T-cell (primary cell): ENCODE results near the gene PLAAT5. TPM values are rescaled to one million over a fixed set of nuclear protein-coding genes. Genes with fewer than 3 reads are reported as not detected.

Source experiments
- ATAC-seq, 4 experiments: fragments of 200-7000 bp in 3 of 4; fragments of 150-1000 bp in 1 of 4; cut with Tn5 transposase; replicated peaks in 1 of 4; 1 replicate in 3 of 4; 2 replicates in 1 of 4; pipeline ENCODE4 v1.10.0; 2021; ENCODE audit warnings: moderate library complexity in 3 of 4, mild to moderate bottlenecking in 2 of 4, moderate number of reproducible peaks in 1 of 4
- CTCF ChIA-PET, 2 donors: fragments of 300-600 bp; sonication (Branson Sonifier 250); formaldehyde crosslinking; loops; one replicate each; lab custom pipeline; 2022; ENCODE audit warnings: antibody characterized with exemption in 2 of 2; lab: Charles Lee
- POLR2A ChIA-PET, 2 donors: fragments of 300-600 bp; sonication (Branson Sonifier 250); formaldehyde crosslinking; loops; one replicate each; lab custom pipeline; 2022; ENCODE audit warnings: antibody characterized with exemption in 2 of 2; lab: Charles Lee
- DNase-seq, 35 experiments: peaks; one replicate each; pipeline versions ENCODE4 v3.0.0 to v3.0.0-alpha.2; 2013 to 2023
- H3K27ac ChIP-seq: one replicate; pipeline ENCODE4 v1.5.1; 2013; ENCODE audit warnings: low read length
- H3K27me3 ChIP-seq, 2 experiments: replicated peaks in 1 of 2; 1 replicate in 1 of 2; 2 replicates in 1 of 2; pipeline versions ENCODE4 v1.6.1 to v1.7.0; 2013; ENCODE audit warnings: low read length in 1 of 2, mixed read lengths in 1 of 2; ENCODE audit not compliant: control insufficient read depth in 2 of 2, insufficient read depth in 2 of 2; ENCODE audit errors: extremely low read depth in 1 of 2
- H3K36me3 ChIP-seq, 2 donors: 1 replicate in 1 of 2; 2 replicates in 1 of 2; pipeline versions ENCODE4 v1.6.1 to v1.7.0; 2013; ENCODE audit warnings: low read length in 1 of 2; ENCODE audit not compliant: control insufficient read depth in 2 of 2, insufficient read depth in 1 of 2; ENCODE audit errors: extremely low read depth in 1 of 2
- H3K4me1 ChIP-seq, 2 experiments: 1 replicate in 1 of 2; 2 replicates in 1 of 2; pipeline versions ENCODE4 v1.6.1 to v1.7.0; 2013; ENCODE audit warnings: low read length in 2 of 2, mixed read lengths in 1 of 2; ENCODE audit not compliant: insufficient read depth in 2 of 2, control insufficient read depth in 1 of 2; ENCODE audit errors: extremely low read depth in 1 of 2
- H3K4me3 ChIP-seq, 2 donors: 1 replicate in 1 of 2; 2 replicates in 1 of 2; pipeline versions ENCODE4 v1.5.1 to v1.7.0; 2013; ENCODE audit warnings: mild to moderate bottlenecking in 2 of 2, low read length in 1 of 2, moderate library complexity in 1 of 2; ENCODE audit not compliant: control insufficient read depth in 1 of 2; ENCODE audit errors: extremely low read depth in 1 of 2
- H3K9me3 ChIP-seq: 2 replicates; pipeline ENCODE4 v1.7.0; 2013
- H3K27ac Mint-ChIP-seq, 2 donors: one replicate each; pipeline ENCODE4 v1.8.0; 2020 to 2021; ENCODE audit warnings: mild to moderate bottlenecking in 2 of 2, mixed read lengths in 2 of 2
- H3K27me3 Mint-ChIP-seq, 2 donors: one replicate each; pipeline ENCODE4 v1.8.0; 2021 to 2022; ENCODE audit warnings: mixed read lengths in 2 of 2
- H3K36me3 Mint-ChIP-seq: one replicate; pipeline ENCODE4 v1.8.0; 2021; ENCODE audit warnings: mixed read lengths
- H3K4me1 Mint-ChIP-seq, 3 donors: one replicate each; pipeline ENCODE4 v1.8.0; 2020 to 2022; ENCODE audit warnings: mixed read lengths in 3 of 3, mild to moderate bottlenecking in 1 of 3
- H3K4me3 Mint-ChIP-seq, 3 donors: one replicate each; pipeline ENCODE4 v1.8.0; 2020 to 2022; ENCODE audit warnings: mild to moderate bottlenecking in 3 of 3, mixed read lengths in 3 of 3, moderate library complexity in 3 of 3
- H3K9me3 Mint-ChIP-seq, 3 donors: one replicate each; pipeline ENCODE4 v1.8.0; 2020 to 2022; ENCODE audit warnings: mixed read lengths in 3 of 3
- WGBS: methylation state at CpG from one replicate; pipeline ENCODE4 v1.1.5; 2013; ENCODE audit warnings: missing lambda C conversion rate; ENCODE audit not compliant: insufficient coverage; 5-methylcytosine and 5-hydroxymethylcytosine counted together
- total RNA-seq, 35 experiments: library from RNA in 6 of 35; stranded (reverse) in 6 of 35; fragments of 120-200 nt in 1 of 35; gene quantifications; one replicate each; pipeline versions ENCODE4 v1.2.1 to v1.2.4 and lab custom pipeline; 2013 to 2026

PLAAT5 gene
- total RNA-seq (under 1 TPM in 3 of 5 donors, not detected in 2; 0.16 to 0.32 (median 0.23) TPM), total RNA-seq (lab: John Stamatoyannopoulos, UW) (0 to 3.0 (median 0.29) reads per million in 29 experiments)
- total RNA-seq (2013) = 0.37 TPM

- Histone ChIP-seq H3K4me1 (peaks cover 3 to 9% of the 10 kb centered on the region in 2 experiments), H3K4me3 (peak within 1 kb of the TSS; percentile 33 to 57), H3K9me3 (no peaks in the 10 kb centered on the region), H3K27ac (no peak within 1 kb of the TSS), H3K36me3 (no peaks in the 10 kb centered on the region), H3K27me3 (peaks cover 0 to 10% of the 10 kb centered on the region in 2 experiments)
- Mint-ChIP-seq H3K4me3 (peak within 1 kb of the TSS; percentile 78 to 82 (median 78)), H3K9me3 (peaks cover 0 to 5% (median 2%) of the 10 kb centered on the region in 3 donors), H3K27me3 (peaks cover 9 to 24% of the 10 kb centered on the region in 2 donors), H3K4me1 (peaks cover 11 to 18% (median 15%) of the 10 kb centered on the region in 3 donors), H3K36me3 (no peaks in the 10 kb centered on the region), H3K27ac (peak within 1 kb of the TSS in 1 of 2 donors; percentile 35)
- peak in 18 of 35 experiments; percentile 5 to 38 (median 18) for DNase-seq
- POLR2A ChIA-PET = interaction anchor here in 1 of 2 donors (0.6 kb wide), 1 partner anchor 172 kb away, joined by 5 read pairs; no protein-coding TSS in a partner anchor
- ATAC-seq = peak in 3 of 4 experiments; percentile 43 to 79 (median 72)
- WGBS = 20% methylated on average over 54 of the region's 60 CpGs
- CTCF ChIA-PET = interaction anchor here (0.9 to 1.5 kb wide), 2 partner anchors 10 to 12 kb away, joined by 5 read pairs; no protein-coding TSS in a partner anchor
These were observed at the start of gene PLAAT5 for GRCh38 chr11:63490551-63491239. Gene PLAAT5 (minus strand): TSS chr11:63491167. CDS start chr11:63491034, 133 bp downstream.

- ATAC-seq (peak; percentile 41 to 52 (median 46)), DNase-seq (no peak)
- no peaks in the 10 kb centered on the region for H3K9me3 ChIP-seq
- Mint-ChIP-seq H3K36me3 (peaks cover 15% of the 10 kb centered on the region), H3K27ac (peak overlapping the region; percentile 98 to 99), H3K4me1 (peaks cover 85 to 89% (median 88%) of the 10 kb centered on the region in 3 donors), H3K4me3 (peak overlapping the region; percentile 87 to 92 (median 91)), H3K27me3 (no peaks in the 10 kb centered on the region), H3K9me3 (no peaks in the 10 kb centered on the region)
- ChIA-PET POLR2A (interaction anchor here (0.9 to 2.4 kb wide), 5 partner anchors 14 to 46 kb away, joined by 3 to 20 read pairs (median 4); no protein-coding TSS in a partner anchor), CTCF (interaction anchor here (0.6 to 1.8 kb wide), 7 partner anchors 13 to 67 kb away, joined by 3 to 10 read pairs (median 3); no protein-coding TSS in a partner anchor)
- H3K27me3 ChIP-seq = no peaks in the 10 kb centered on the region
- H3K36me3 ChIP-seq = peaks cover 0 to 13% of the 10 kb centered on the region in 2 donors
- H3K4me3 ChIP-seq = peak overlapping the region; percentile 72 to 84
- peaks cover 33 to 77% of the 10 kb centered on the region in 2 experiments for H3K4me1 ChIP-seq
- WGBS = 44% methylated on average over 5 of the region's 8 CpGs
- H3K27ac ChIP-seq = peak overlapping the region; percentile 92
These were observed 46.5 kb upstream of the PLAAT5 start for GRCh38 chr11:63537293-63538101.

GRCh38 chr11:63536669-63537292 lies 45.8 kb upstream of the PLAAT5 start, which contains the start of gene PLAAT4:
Gene PLAAT4 (plus strand): TSS chr11:63536808. CDS start chr11:63536869, 61 bp downstream.
- ChIA-PET CTCF (interaction anchor here (0.5 to 1.8 kb wide), 8 partner anchors 13 to 101 kb away, joined by 3 to 10 read pairs (median 3); no protein-coding TSS in a partner anchor), POLR2A (interaction anchor here (0.5 to 2.4 kb wide), 8 partner anchors 15 to 98 kb away, joined by 3 to 20 read pairs (median 4); partner anchors contain the start of gene PLAAT2 (in 1 of the 2))
- peak within 1 kb of the TSS; percentile 87 to 92 (median 91) for H3K4me3 Mint-ChIP-seq
- H3K27ac Mint-ChIP-seq = peak within 1 kb of the TSS; percentile 98 to 99
- H3K4me1 Mint-ChIP-seq = peaks cover 84 to 90% (median 89%) of the 10 kb centered on the region in 3 donors
- H3K27me3 Mint-ChIP-seq = no peaks in the 10 kb centered on the region
- H3K36me3 Mint-ChIP-seq = peaks cover 12% of the 10 kb centered on the region
- Histone ChIP-seq H3K4me3 (peak within 1 kb of the TSS; percentile 72 to 84), H3K9me3 (no peaks in the 10 kb centered on the region), H3K36me3 (peaks cover 0 to 11% of the 10 kb centered on the region in 2 donors), H3K4me1 (peaks cover 40 to 84% of the 10 kb centered on the region in 2 experiments), H3K27me3 (no peaks in the 10 kb centered on the region), H3K27ac (peak within 1 kb of the TSS; percentile 92)
- WGBS = 6% methylated on average over 5 of the region's 10 CpGs
- no peaks in the 10 kb centered on the region for H3K9me3 Mint-ChIP-seq
- DNase-seq (peak in 19 of 35 experiments; percentile 12 to 73 (median 36)), ATAC-seq (peak; percentile 56 to 72 (median 58))

GRCh38 chr11:63535734-63536133 lies 44.8 kb upstream of the PLAAT5 start:
- ChIA-PET POLR2A (interaction anchor here (0.6 to 2.4 kb wide), 2 partner anchors 32 to 47 kb away, joined by 3 to 20 read pairs; no protein-coding TSS in a partner anchor), CTCF (no interaction called here)
- WGBS = no CpG with 5 or more reads among the region's 1 CpG
- DNase-seq (peak in 5 of 35 experiments; percentile 8 to 52 (median 21)), ATAC-seq (peak in 2 of 4 experiments; percentile 29 to 40)
- peak overlapping the region; percentile 72 to 84 for H3K4me3 ChIP-seq
- Mint-ChIP-seq H3K4me1 (peaks cover 83 to 95% (median 90%) of the 10 kb centered on the region in 3 donors), H3K27ac (peak overlapping the region; percentile 98 to 99), H3K9me3 (no peaks in the 10 kb centered on the region), H3K27me3 (no peaks in the 10 kb centered on the region), H3K36me3 (peaks cover 9% of the 10 kb centered on the region), H3K4me3 (peak overlapping the region; percentile 87 to 92 (median 91))
- peaks cover 0 to 5% of the 10 kb centered on the region in 2 donors for H3K36me3 ChIP-seq
- H3K4me1 ChIP-seq = peaks cover 47 to 87% of the 10 kb centered on the region in 2 experiments
- H3K9me3 ChIP-seq = no peaks in the 10 kb centered on the region
- peak overlapping the region; percentile 92 for H3K27ac ChIP-seq
- no peaks in the 10 kb centered on the region for H3K27me3 ChIP-seq

- DNase-seq = peak in 11 of 35 experiments; percentile 9 to 56 (median 22)
- Histone ChIP-seq H3K36me3 (peaks cover 0 to 2% of the 10 kb centered on the region in 2 donors), H3K9me3 (no peaks in the 10 kb centered on the region), H3K27ac (peak overlapping the region; percentile 92), H3K27me3 (no peaks in the 10 kb centered on the region), H3K4me1 (peaks cover 48 to 85% of the 10 kb centered on the region in 2 experiments), H3K4me3 (no peak overlapping the region)
- peak overlapping the region; percentile 98 to 99 for H3K27ac Mint-ChIP-seq
- ChIA-PET CTCF (no interaction called here), POLR2A (interaction anchor here in 1 of 2 donors (0.9 kb wide), 1 partner anchor 86 kb away, joined by 4 read pairs; no protein-coding TSS in a partner anchor)
- ATAC-seq = no peak
- H3K27me3 Mint-ChIP-seq = no peaks in the 10 kb centered on the region
- H3K36me3 Mint-ChIP-seq = peaks cover 4% of the 10 kb centered on the region
- 74% methylated on average over 3 of the region's 5 CpGs for WGBS
- no peaks in the 10 kb centered on the region for H3K9me3 Mint-ChIP-seq
- H3K4me3 Mint-ChIP-seq = peak overlapping the region; percentile 54 to 91 (median 87)
- peaks cover 79 to 92% (median 87%) of the 10 kb centered on the region in 3 donors for H3K4me1 Mint-ChIP-seq
These were observed 44.0 kb upstream of the PLAAT5 start for GRCh38 chr11:63534895-63535461.
